Sigmoid colon (tissue), 7 donors: ENCODE data around the gene SPRYD3. TPM values are rescaled to one million over a fixed set of nuclear protein-coding genes. Genes with fewer than 3 reads are reported as not detected.

Source experiments
- DNase-seq: peaks from one replicate; pipeline ENCODE4 v3.0.0-alpha.2; 2019
- H3K27ac ChIP-seq, 4 donors: fragments of 200-600 bp; sonication (generic); one replicate each; pipeline ENCODE4 v1.5.1; 2016 to 2019; ENCODE audit warnings: mild to moderate bottlenecking in 1 of 4
- H3K27me3 ChIP-seq, 3 donors: fragments of 200-600 bp; sonication (generic); one replicate each; pipeline ENCODE4 v1.5.1; 2019; ENCODE audit warnings: mild to moderate bottlenecking in 1 of 3
- H3K36me3 ChIP-seq, 4 donors: fragments of 200-600 bp; sonication (generic); one replicate each; pipeline ENCODE4 v1.5.1; 2016 to 2019
- H3K4me1 ChIP-seq, 4 donors: fragments of 200-600 bp; sonication (generic); one replicate each; pipeline ENCODE4 v1.5.1; 2017 to 2019
- H3K4me3 ChIP-seq, 4 donors: fragments of 200-600 bp; sonication (generic); one replicate each; pipeline ENCODE4 v1.5.1; 2017 to 2019; ENCODE audit warnings: mild to moderate bottlenecking in 2 of 4, moderate library complexity in 1 of 4
- H3K9me3 ChIP-seq, 4 donors: fragments of 200-600 bp in 3 of 4; sonication (generic) in 3 of 4; one replicate each; pipeline versions ENCODE4 v1.5.1 to v1.6.1; 2013 to 2019
- CTCF ChIP-seq, 4 experiments: fragments of 450-650 bp in 3 of 4; fragments of 200-600 bp in 1 of 4; IDR thresholded peaks; one replicate each; pipeline ENCODE4 v1.5.1; 2016 to 2019; ENCODE audit warnings: antibody characterized with exemption in 4 of 4, mild to moderate bottlenecking in 3 of 4, moderate library complexity in 2 of 4
- EP300 ChIP-seq, 4 donors: sonication (generic); formaldehyde crosslinking; IDR thresholded peaks; one replicate each; pipeline ENCODE4 v1.6.1; 2017; ENCODE audit warnings: antibody characterized with exemption in 4 of 4
- POLR2A ChIP-seq, 2 donors: fragments of 450-650 bp; IDR thresholded peaks; one replicate each; pipeline ENCODE4 v1.6.1; 2016; ENCODE audit warnings: antibody characterized with exemption in 2 of 2, mild to moderate bottlenecking in 2 of 2, moderate library complexity in 2 of 2
- POLR2AphosphoS5 ChIP-seq, 4 donors: sonication (generic); formaldehyde crosslinking; IDR thresholded peaks; one replicate each; pipeline ENCODE4 v1.6.1; 2017; ENCODE audit warnings: antibody characterized with exemption in 4 of 4
- WGBS, 2 donors: extraction: QIAGEN DNeasy Blood & Tissue Kit; methylation state at CpG; one replicate each; pipeline ENCODE4 v1.1.7; 2013; 5-methylcytosine and 5-hydroxymethylcytosine counted together
- intact Hi-C: fragments of 100-400 bp; cut with DNase I; formaldehyde crosslinking; loops from one replicate; pipeline ENCODE4 v1.15.1; 2023
- polyA plus RNA-seq, 3 donors: library from polyadenylated mRNA; stranded (reverse); fragments of 200-250 nt; gene quantifications; one replicate each; pipeline ENCODE4 v1.2.3, GENCODE V29; 2013
- total RNA-seq, 4 donors: library from RNA; depleted of rRNA; stranded (reverse); fragments of >200 nt; gene quantifications; one replicate each; pipeline ENCODE4 v1.1.0, GENCODE V29; 2016
- donor health status: healthy with polysubstance abuse.
- donor health status: Bipolar disorder and iron deficiency.
- donor health status: healthy.

SPRYD3 gene
- total and polyA plus RNA-seq, 7 donors: 20.1 to 41.4 (median 32.9) TPM

GRCh38 chr12:53098354-53098981 is 19.3 kb upstream of the SPRYD3 start:
- intact Hi-C loops: loop anchor here (2.0 kb wide), 1 partner anchor 20 kb away; the partner anchor contains the start of gene SPRYD3
- TF ChIP-seq EP300 (IDR thresholded peaks at IDR 0.05) (no peak), CTCF (IDR thresholded peaks at IDR 0.05) (no peak), POLR2AphosphoS5 (IDR thresholded peaks at IDR 0.05) (peak; percentile 15 to 56 (median 40)), POLR2A (IDR thresholded peaks at IDR 0.05) (no peak)
- DNase-seq: peak; percentile 86
- Histone ChIP-seq H3K4me1 (peaks cover 0 to 33% (median 29%) of the 10 kb centered on the region in 4 donors), H3K27ac (peak overlapping the region; percentile 77 to 93 (median 84)), H3K9me3 (no peaks in the 10 kb centered on the region), H3K36me3 (peaks cover 0 to 8% (median 0%) of the 10 kb centered on the region in 4 donors), H3K27me3 (no peaks in the 10 kb centered on the region), H3K4me3 (peak overlapping the region; percentile 38 to 69 (median 58))
- WGBS, 2 donors: 52 to 58% methylated on average over 13 of the region's 13 CpGs

GRCh38 chr12:53097564-53098353 is 18.6 kb upstream of the SPRYD3 start, which contains the start of gene IGFBP6:
Gene IGFBP6, plus strand, starts transcription at chr12:53097667. Its CDS starts 51 bp downstream, at chr12:53097718.
- peaks cover 0 to 8% (median 0%) of the 10 kb centered on the region in 4 donors for H3K36me3 ChIP-seq
- H3K9me3 ChIP-seq: no peaks in the 10 kb centered on the region
- DNase-seq: peak; percentile 85
- H3K4me3 ChIP-seq: peak within 1 kb of the TSS; percentile 38 to 69 (median 58)
- TF ChIP-seq CTCF (IDR thresholded peaks at IDR 0.05) (peak in 2 of 4 experiments; percentile 22 to 36), POLR2A (IDR thresholded peaks at IDR 0.05) (no peak), POLR2AphosphoS5 (IDR thresholded peaks at IDR 0.05) (peak in 3 of 4 donors; percentile 1 to 56 (median 5)), EP300 (IDR thresholded peaks at IDR 0.05) (no peak)
- peaks cover 0 to 33% (median 29%) of the 10 kb centered on the region in 4 donors for H3K4me1 ChIP-seq
- peak within 1 kb of the TSS; percentile 77 to 93 (median 84) for H3K27ac ChIP-seq
- WGBS, 2 donors: 1% methylated on average over 51 of the region's 51 CpGs
- H3K27me3 ChIP-seq: no peaks in the 10 kb centered on the region
- intact Hi-C loops: loop anchor here (2.0 kb wide), 1 partner anchor 19 kb away; the partner anchor contains the start of gene SPRYD3

GRCh38 chr12:53097207-53097563 is 18.0 kb upstream of the SPRYD3 start:
- intact Hi-C loops: no loop called here
- H3K9me3 ChIP-seq: no peaks in the 10 kb centered on the region
- peak; percentile 83 for DNase-seq
- peak in 1 of 4 donors; percentile 4 for TF ChIP-seq POLR2AphosphoS5 (IDR thresholded peaks at IDR 0.05)
- TF ChIP-seq EP300 (IDR thresholded peaks at IDR 0.05): no peak
- WGBS, 2 donors: 5 to 6% methylated on average over 9 of the region's 9 CpGs
- H3K36me3 ChIP-seq: peaks cover 0 to 8% (median 0%) of the 10 kb centered on the region in 4 donors
- peak overlapping the region; percentile 38 to 69 (median 58) for H3K4me3 ChIP-seq
- peaks cover 0 to 33% (median 29%) of the 10 kb centered on the region in 4 donors for H3K4me1 ChIP-seq
- H3K27me3 ChIP-seq: no peaks in the 10 kb centered on the region
- peak overlapping the region; percentile 77 to 93 (median 84) for H3K27ac ChIP-seq

- intact Hi-C loops: no loop called here
- H3K4me1 ChIP-seq: peaks cover 0 to 33% (median 29%) of the 10 kb centered on the region in 4 donors
- H3K27ac ChIP-seq: peak overlapping the region; percentile 77 to 93 (median 84)
- H3K27me3 ChIP-seq: no peaks in the 10 kb centered on the region
- no peaks in the 10 kb centered on the region for H3K9me3 ChIP-seq
- DNase-seq: peak; percentile 65
- peak overlapping the region; percentile 38 to 69 (median 58) for H3K4me3 ChIP-seq
- H3K36me3 ChIP-seq: peaks cover 0 to 8% (median 0%) of the 10 kb centered on the region in 4 donors
- WGBS, 2 donors: 53 to 60% methylated on average over 9 of the region's 9 CpGs
- no peak for TF ChIP-seq POLR2AphosphoS5 (IDR thresholded peaks at IDR 0.05)
- no peak for TF ChIP-seq EP300 (IDR thresholded peaks at IDR 0.05)
- TF ChIP-seq CTCF (IDR thresholded peaks at IDR 0.05): no peak
- TF ChIP-seq POLR2A (IDR thresholded peaks at IDR 0.05): no peak
Observed at GRCh38 chr12:53096759-53097158, 17.6 kb upstream of the SPRYD3 start.
